OCI-LY7 (cell line): ENCODE results near the gene GPD1L.

Experiments
- EZH2phosphoT487 ChIP-seq: fragments of 200-600 bp; sonication (generic); IDR thresholded peaks from 2 replicates; pipeline ENCODE4 v1.6.1; 2018; ENCODE audit warnings: low read depth, borderline replicate concordance, mild to moderate bottlenecking, mixed run types, antibody characterized with exemption, low read length, moderate library complexity, mixed read lengths
- TF ChIP-seq, protein P1 (sequence below): fragments of 200-600 bp; sonication (generic); conservative IDR thresholded peaks from 2 replicates; pipeline ENCODE4 v1.5.1; 2014; ENCODE audit warnings: mild to moderate bottlenecking, antibody characterized with exemption, low read length, moderate library complexity, mixed read lengths

GRCh38 chr3:32121137-32121536 lies 14.7 kb downstream of the GPD1L start:
- TF ChIP-seq, protein P1, sequence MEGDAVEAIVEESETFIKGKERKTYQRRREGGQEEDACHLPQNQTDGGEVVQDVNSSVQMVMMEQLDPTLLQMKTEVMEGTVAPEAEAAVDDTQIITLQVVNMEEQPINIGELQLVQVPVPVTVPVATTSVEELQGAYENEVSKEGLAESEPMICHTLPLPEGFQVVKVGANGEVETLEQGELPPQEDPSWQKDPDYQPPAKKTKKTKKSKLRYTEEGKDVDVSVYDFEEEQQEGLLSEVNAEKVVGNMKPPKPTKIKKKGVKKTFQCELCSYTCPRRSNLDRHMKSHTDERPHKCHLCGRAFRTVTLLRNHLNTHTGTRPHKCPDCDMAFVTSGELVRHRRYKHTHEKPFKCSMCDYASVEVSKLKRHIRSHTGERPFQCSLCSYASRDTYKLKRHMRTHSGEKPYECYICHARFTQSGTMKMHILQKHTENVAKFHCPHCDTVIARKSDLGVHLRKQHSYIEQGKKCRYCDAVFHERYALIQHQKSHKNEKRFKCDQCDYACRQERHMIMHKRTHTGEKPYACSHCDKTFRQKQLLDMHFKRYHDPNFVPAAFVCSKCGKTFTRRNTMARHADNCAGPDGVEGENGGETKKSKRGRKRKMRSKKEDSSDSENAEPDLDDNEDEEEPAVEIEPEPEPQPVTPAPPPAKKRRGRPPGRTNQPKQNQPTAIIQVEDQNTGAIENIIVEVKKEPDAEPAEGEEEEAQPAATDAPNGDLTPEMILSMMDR = no peak
- TF ChIP-seq EZH2phosphoT487 = no peak
